SK-N-SH treated with all-trans-retinoic acid at 6 μM for 48 hours (cell line): ENCODE measurements around the gene DNAH11.

Experiments
- ATAC-seq: fragments of 200-7000 bp; cut with Tn5 transposase; 3 replicates; pipeline ENCODE4 v1.9.1; 2020; ENCODE audit warnings: mild to moderate bottlenecking, moderate library complexity
- ARNTL ChIP-seq: fragments of 450-650 bp; formaldehyde crosslinking; IDR thresholded peaks from 2 replicates; pipeline ENCODE4 v1.5.0; 2020; ENCODE audit warnings: low read depth, mild to moderate bottlenecking, moderate library complexity, borderline replicate concordance
- BACH2 ChIP-seq: fragments of 250-450 bp; sonication (Bioruptor Pico); IDR thresholded peaks from 2 replicates; pipeline ENCODE4 v1.9.0; 2021; ENCODE audit warnings: mild to moderate bottlenecking, borderline replicate concordance
- CSDC2 ChIP-seq: fragments of 250-450 bp; sonication (Bioruptor Pico); IDR thresholded peaks from 2 replicates; pipeline ENCODE4 v1.5.0; 2020; ENCODE audit warnings: mild to moderate bottlenecking, moderate library complexity
- CSRNP3 ChIP-seq: fragments of 250-450 bp; sonication (Bioruptor Pico); IDR thresholded peaks from 2 replicates; pipeline ENCODE4 v1.5.1; 2021; ENCODE audit warnings: mild to moderate bottlenecking, moderate library complexity
- ESRRG ChIP-seq: fragments of 250-450 bp; sonication (Bioruptor Pico); IDR thresholded peaks from 2 replicates; pipeline ENCODE4 v1.6.1; 2021; ENCODE audit warnings: mild to moderate bottlenecking
- GLIS3 ChIP-seq: fragments of 250-450 bp; sonication (Bioruptor Pico); IDR thresholded peaks from 2 replicates; pipeline ENCODE4 v1.5.0; 2020; ENCODE audit warnings: mild to moderate bottlenecking, moderate library complexity
- ISL1 ChIP-seq: fragments of 250-450 bp; sonication (Bioruptor Pico); IDR thresholded peaks from 2 replicates; pipeline ENCODE4 v2.1.2; 2022; ENCODE audit warnings: mild to moderate bottlenecking, moderate library complexity
- OSR1 ChIP-seq: fragments of 250-450 bp; sonication (Bioruptor Pico); IDR thresholded peaks from 2 replicates; pipeline ENCODE4 v1.8.0; 2022; ENCODE audit warnings: moderate library complexity, mild to moderate bottlenecking, inconsistent platforms
- PATZ1 ChIP-seq: fragments of 250-450 bp; sonication (Bioruptor Pico); IDR thresholded peaks from 2 replicates; pipeline ENCODE4 v1.8.0; 2020; ENCODE audit warnings: mild to moderate bottlenecking, moderate library complexity, borderline replicate concordance
- POU6F1 ChIP-seq: fragments of 250-450 bp; sonication (Bioruptor Pico); IDR thresholded peaks from 2 replicates; pipeline ENCODE4 v1.8.0; 2021; ENCODE audit warnings: low read depth, mild to moderate bottlenecking, moderate library complexity, borderline replicate concordance
- PPARA ChIP-seq: fragments of 250-450 bp; sonication (Bioruptor Pico); IDR thresholded peaks from 2 replicates; pipeline ENCODE4 v1.5.0; 2020; ENCODE audit warnings: mild to moderate bottlenecking, borderline replicate concordance
- RARB ChIP-seq: fragments of 250-450 bp; sonication (Bioruptor Pico); IDR thresholded peaks from 2 replicates; pipeline ENCODE4 v1.8.0; 2021; ENCODE audit warnings: mild to moderate bottlenecking, moderate library complexity
- SNAI2 ChIP-seq: fragments of 250-450 bp; sonication (Bioruptor Pico); IDR thresholded peaks from 2 replicates; pipeline ENCODE4 v1.5.0; 2020; ENCODE audit warnings: mild to moderate bottlenecking, moderate library complexity
- TCF4 ChIP-seq: fragments of 250-450 bp; sonication (Bioruptor Pico); IDR thresholded peaks from 2 replicates; pipeline ENCODE4 v1.8.0; 2021; ENCODE audit warnings: mild to moderate bottlenecking, moderate library complexity, borderline replicate concordance
- TSHZ2 ChIP-seq: fragments of 250-450 bp; sonication (Bioruptor Pico); IDR thresholded peaks from 2 replicates; pipeline ENCODE4 v1.5.0; 2020; ENCODE audit warnings: mild to moderate bottlenecking, moderate library complexity
- ZC3H10 ChIP-seq: fragments of 250-450 bp; sonication (Bioruptor Pico); IDR thresholded peaks from 2 replicates; pipeline ENCODE4 v1.5.1; 2021; ENCODE audit warnings: mild to moderate bottlenecking, moderate library complexity
- ZFP3 ChIP-seq: fragments of 250-450 bp; sonication (Bioruptor Pico); IDR thresholded peaks from 2 replicates; pipeline ENCODE4 v1.5.0; 2020; ENCODE audit warnings: mild to moderate bottlenecking, moderate library complexity
- ZFP30 ChIP-seq: fragments of 450-650 bp; formaldehyde crosslinking; IDR thresholded peaks from 2 replicates; pipeline ENCODE4 v1.5.0; 2022; ENCODE audit warnings: mild to moderate bottlenecking, moderate library complexity
- ZNF565 ChIP-seq: fragments of 450-650 bp; formaldehyde crosslinking; conservative IDR thresholded peaks from 2 replicates; pipeline ENCODE4 v1.5.0; 2020; ENCODE audit warnings: low read depth, mild to moderate bottlenecking, moderate library complexity
- ZNF70 ChIP-seq: fragments of 450-650 bp; formaldehyde crosslinking; IDR thresholded peaks from 2 replicates; pipeline ENCODE4 v1.5.0; 2020; ENCODE audit warnings: mild to moderate bottlenecking, moderate library complexity
- ZNF8 ChIP-seq: fragments of 450-650 bp; formaldehyde crosslinking; IDR thresholded peaks from 2 replicates; pipeline ENCODE4 v1.5.0; 2020; ENCODE audit warnings: mild to moderate bottlenecking, moderate library complexity

The DNAH11 gene

GRCh38 chr7:21912305-21912704, 369.5 kb downstream of the DNAH11 start:
- TF ChIP-seq POU6F1 (no peak), ZC3H10 (CRISPR knock-in tag) (no peak), ZNF70 (no peak), TSHZ2 (no peak), PPARA (CRISPR knock-in tag) (no peak), ARNTL (CRISPR knock-in tag) (no peak), ISL1 (CRISPR knock-in tag) (no peak), PATZ1 (CRISPR knock-in tag) (no peak), ZFP3 (CRISPR knock-in tag) (no peak), ESRRG (no peak), ZNF565 (CRISPR knock-in tag) (no peak), ZFP30 (CRISPR knock-in tag) (no peak), OSR1 (CRISPR knock-in tag) (no peak), CSRNP3 (CRISPR knock-in tag) (no peak), GLIS3 (no peak), RARB (CRISPR knock-in tag) (no peak), CSDC2 (no peak), SNAI2 (no peak), BACH2 (CRISPR knock-in tag) (no peak)
- no peak; the same call in 2 of the 3 replicates for ATAC-seq

- TF ChIP-seq POU6F1 (no peak), CSDC2 (no peak), PPARA (CRISPR knock-in tag) (no peak), ZNF8 (CRISPR knock-in tag) (no peak), ZNF565 (CRISPR knock-in tag) (no peak), TSHZ2 (no peak), TCF4 (CRISPR knock-in tag) (no peak), OSR1 (CRISPR knock-in tag) (no peak), SNAI2 (no peak), ZC3H10 (CRISPR knock-in tag) (no peak), GLIS3 (no peak), BACH2 (CRISPR knock-in tag) (no peak), ZFP30 (CRISPR knock-in tag) (no peak)
- no peak for ATAC-seq
Observed at GRCh38 chr7:21912931-21913780, 370.3 kb downstream of the DNAH11 start.
